Middle frontal gyrus (tissue), 1 donor: ENCODE results near the gene ACTA2.

ENCODE experiments used
- DNase-seq: peaks from one replicate; pipeline ENCODE4 v3.0.0-alpha.2; 2015; ENCODE audit warnings: low spot score; ENCODE audit errors: extremely low spot score

Gene ACTA2

DNA sequence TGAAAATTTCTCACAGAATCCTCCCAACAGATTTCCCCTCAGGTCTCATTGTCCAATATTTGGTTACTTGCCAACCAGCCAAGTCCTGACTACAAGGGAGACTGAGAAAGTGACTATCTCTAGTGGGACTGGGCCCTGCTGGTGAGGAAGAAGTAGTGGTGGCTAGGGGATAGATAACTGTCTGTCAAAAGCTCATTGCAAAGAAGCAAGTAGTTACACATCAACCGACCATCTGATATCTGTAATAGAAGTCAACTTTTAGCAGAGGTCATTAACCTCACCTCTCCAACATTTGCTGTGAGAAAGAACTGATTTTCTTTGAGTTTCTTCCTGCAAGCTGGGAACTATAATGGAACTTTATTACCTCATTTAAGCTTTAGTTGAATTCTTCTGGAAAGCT is 57.3 kb downstream of the ACTA2 start:
- DNase-seq: no peak

GRCh38 chr10:88893611-88894010 is 59.0 kb downstream of the ACTA2 start:
- no peak for DNase-seq

DNA sequence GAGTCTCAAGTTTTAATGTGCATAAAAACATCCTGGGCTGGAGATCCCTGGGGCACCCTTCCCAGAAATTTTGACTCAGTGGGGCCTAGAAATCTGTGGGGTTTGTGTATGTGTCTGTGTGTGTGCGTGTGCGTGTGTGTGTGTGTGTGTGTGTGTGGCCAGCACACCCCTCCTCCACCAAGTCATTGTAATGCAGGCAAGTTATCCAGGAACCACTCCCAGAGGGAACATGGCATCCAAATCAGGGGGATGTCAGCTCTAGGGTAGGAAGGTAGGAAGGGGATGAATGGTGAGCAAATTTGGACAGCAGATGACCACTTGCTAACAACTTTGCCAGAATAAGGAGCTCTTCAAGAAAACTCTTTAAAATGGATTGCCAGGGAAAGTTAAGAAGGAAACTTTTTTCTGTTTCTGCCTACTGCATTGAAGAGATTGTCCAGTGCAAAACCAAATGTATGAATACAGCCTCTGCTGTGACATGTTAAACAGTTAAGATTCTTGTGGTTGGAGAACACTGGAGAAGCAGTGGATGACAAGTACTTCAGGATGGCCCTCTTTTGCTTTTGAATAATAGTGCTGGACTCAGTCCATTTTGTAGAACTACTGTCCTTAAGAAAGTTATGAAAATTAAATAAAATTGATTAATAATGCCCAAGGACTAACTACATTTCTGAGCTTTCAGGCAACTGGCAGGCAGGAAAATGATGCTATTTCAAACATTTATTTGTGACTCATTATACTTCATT is 60.2 kb downstream of the ACTA2 start:
- no peak for DNase-seq

GRCh38 chr10:88890681-88891381 is 61.7 kb downstream of the ACTA2 start:
- no peak for DNase-seq

GRCh38 chr10:88889559-88890337 is 62.8 kb downstream of the ACTA2 start:
- DNase-seq: no peak

DNA sequence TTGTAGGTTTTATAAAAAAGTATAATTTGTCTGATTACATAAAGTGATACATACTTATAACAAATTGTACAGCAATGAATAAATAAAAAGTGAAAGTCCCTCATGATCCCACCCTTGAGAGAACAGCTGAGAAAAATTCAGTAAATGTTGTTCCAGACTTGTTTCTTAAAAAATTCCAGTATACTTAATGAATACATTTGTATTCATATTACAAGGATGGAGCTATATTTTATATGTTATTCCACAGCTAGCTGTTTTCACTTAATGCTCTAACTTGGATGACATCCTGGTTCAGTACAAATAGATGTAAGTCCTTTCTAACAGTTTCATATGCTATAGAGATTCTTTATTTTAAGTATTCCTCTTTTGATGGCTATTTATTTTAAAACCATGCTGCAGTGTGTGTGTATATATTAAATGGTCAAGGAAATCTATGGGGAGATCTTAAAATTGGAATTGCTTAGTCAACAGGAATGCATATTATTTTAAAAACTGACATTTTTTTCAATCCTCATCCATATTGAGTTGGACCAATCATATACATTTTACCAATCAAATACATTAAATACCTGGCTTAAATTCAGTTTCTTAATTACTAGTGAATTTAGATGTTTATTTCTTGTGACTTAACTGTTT is 63.6 kb downstream of the ACTA2 start:
- DNase-seq: no peak

- no peak for DNase-seq
These were observed 66.0 kb downstream of the ACTA2 start for GRCh38 chr10:88886557-88886956.
